ENCODE data around the gene BOK. TPM values are rescaled to one million over a fixed set of nuclear protein-coding genes. Genes with fewer than 3 reads are reported as not detected.

The BOK gene
- total and polyA plus RNA-seq, 2 of the 13 experiments (the other 11 are each of a cell fraction or from before 2014, with no cell fraction given), result 35.5 to 39.2 TPM

DNA sequence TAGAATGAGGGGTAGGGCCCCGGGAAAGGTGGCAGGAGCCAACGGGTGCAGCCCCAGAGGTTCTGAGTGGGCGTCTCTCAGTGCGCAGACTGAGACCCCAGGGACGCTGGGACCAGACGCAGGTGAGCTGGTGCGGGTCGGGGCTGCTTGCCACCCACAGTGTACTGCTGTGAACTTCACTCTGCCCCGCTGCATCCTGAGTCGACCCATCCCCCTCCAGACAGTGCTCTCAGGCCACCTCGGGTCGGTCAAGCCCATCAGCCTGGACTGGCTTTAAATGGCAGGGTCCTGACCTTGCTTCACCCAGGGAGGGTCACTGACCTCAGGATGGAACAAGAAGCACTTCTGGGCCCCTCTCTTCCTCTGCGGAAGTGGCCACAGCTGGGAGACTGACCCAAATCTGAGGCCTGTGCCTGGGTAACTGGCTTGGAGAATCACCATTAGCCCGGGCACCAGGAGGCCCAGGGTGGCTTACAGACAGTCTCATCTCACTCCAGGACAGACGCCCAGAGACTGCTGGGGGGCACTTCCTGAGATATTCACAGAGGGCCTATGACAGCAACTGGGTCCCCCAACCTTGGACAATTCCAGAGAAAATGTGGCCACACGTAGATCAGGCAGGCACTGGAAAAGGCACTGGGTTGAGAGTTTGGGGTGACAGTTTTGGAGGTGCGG is 23.7 kb upstream of the BOK start (continued):
- TF ChIP-seq, protein P1, sequence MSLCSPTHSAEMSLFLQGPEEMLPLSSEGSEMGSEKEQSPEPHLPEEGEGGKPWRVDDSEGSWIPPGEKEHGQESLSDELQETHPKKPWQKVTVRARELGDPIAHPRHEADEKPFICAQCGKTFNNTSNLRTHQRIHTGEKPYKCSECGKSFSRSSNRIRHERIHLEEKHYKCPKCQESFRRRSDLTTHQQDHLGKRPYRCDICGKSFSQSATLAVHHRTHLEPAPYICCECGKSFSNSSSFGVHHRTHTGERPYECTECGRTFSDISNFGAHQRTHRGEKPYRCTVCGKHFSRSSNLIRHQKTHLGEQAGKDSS (CRISPR knock-in tag; IDR thresholded peaks at IDR 0.05; ENCODE audit: borderline replicate concordance, low read depth), result peak; percentile 29; the same call in 1 of the 2 replicates
- TF ChIP-seq FOXA3 (CRISPR knock-in tag; IDR thresholded peaks at IDR 0.05) (peak; percentile 17; the same call in 1 of the 2 replicates), ZNF883 (CRISPR knock-in tag; IDR thresholded peaks at IDR 0.05; ENCODE audit: not compliant biosample characterization) (peak; percentile 48), SOX5 (CRISPR knock-in tag; IDR thresholded peaks at IDR 0.05; ENCODE audit: borderline replicate concordance) (0 out of 2 replicates have a peak, but pooled peaks have one; percentile 17), NCOA2 (CRISPR knock-in tag; IDR thresholded peaks at IDR 0.05) (0 out of 2 replicates have a peak, but pooled peaks have one; percentile 20), SP1 (IDR thresholded peaks at IDR 0.05) (no peak), SP1 (CRISPR knock-in tag; IDR thresholded peaks at IDR 0.05) (no peak), GATAD2A (CRISPR knock-in tag; IDR thresholded peaks at IDR 0.05) (peak; percentile 57; the same call in 1 of the 2 replicates)
- TF ChIP-seq, protein P2, sequence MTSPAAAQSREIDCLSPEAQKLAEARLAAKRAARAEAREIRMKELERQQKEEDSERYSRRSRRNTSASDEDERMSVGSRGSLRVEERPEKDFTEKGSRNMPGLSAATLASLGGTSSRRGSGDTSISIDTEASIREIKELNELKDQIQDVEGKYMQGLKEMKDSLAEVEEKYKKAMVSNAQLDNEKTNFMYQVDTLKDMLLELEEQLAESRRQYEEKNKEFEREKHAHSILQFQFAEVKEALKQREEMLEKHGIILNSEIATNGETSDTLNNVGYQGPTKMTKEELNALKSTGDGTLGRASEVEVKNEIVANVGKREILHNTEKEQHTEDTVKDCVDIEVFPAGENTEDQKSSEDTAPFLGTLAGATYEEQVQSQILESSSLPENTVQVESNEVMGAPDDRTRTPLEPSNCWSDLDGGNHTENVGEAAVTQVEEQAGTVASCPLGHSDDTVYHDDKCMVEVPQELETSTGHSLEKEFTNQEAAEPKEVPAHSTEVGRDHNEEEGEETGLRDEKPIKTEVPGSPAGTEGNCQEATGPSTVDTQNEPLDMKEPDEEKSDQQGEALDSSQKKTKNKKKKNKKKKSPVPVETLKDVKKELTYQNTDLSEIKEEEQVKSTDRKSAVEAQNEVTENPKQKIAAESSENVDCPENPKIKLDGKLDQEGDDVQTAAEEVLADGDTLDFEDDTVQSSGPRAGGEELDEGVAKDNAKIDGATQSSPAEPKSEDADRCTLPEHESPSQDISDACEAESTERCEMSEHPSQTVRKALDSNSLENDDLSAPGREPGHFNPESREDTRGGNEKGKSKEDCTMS (CRISPR knock-in tag; conservative IDR thresholded peaks at IDR 0.05), result no peak
